PFSK-1 (cell line): ENCODE results near the gene ZSWIM3.

Experiments
- POLR2AphosphoS5 ChIP-seq: IDR thresholded peaks from 2 replicates; pipeline ENCODE4 v1.6.1; 2012; ENCODE audit warnings: low read depth, mild to moderate bottlenecking, control low read depth, low read length, moderate library complexity
- TF ChIP-seq, protein P1 (sequence below), 2 experiments: IDR thresholded peaks; 2 replicates each; pipeline versions ENCODE4 v1.6.1 to v1.8.0; 2011 to 2012; ENCODE audit warnings: low read depth in 2 of 2, low read length in 2 of 2, control low read depth in 1 of 2, inconsistent platforms in 1 of 2, mild to moderate bottlenecking in 1 of 2, moderate library complexity in 1 of 2; ENCODE audit not compliant: insufficient read depth in 1 of 2

DNA sequence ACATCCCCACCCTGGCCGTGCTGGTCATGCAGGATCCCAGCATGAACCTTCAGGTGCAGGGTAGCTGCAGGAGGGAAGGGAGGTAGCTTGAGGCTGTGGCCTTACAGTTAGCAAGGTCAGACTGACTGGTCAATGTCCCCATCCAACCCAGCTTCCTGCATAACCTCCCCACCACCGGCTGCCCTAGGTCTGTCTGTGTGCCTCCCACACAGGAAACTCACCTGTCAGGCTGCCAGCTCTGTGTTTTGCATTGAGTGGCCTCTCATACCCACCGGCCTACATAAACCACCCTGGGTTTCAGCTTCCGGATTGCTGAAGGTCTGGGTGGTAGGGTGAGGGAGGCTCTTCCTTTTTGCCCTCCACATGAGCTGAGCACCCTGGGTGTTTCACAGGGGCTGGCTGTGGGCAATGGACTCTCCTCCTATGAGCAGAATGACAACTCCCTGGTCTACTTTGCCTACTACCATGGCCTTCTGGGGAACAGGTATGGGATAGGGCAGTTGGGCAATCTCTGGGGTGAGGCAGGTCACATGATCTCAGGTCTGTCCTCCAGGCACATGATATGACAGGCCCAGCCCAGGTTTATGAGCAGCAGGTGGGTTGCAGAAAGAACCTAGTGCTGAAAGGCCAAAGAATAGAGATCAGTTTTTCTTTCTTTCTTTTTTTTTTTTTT is 35.5 kb downstream of the ZSWIM3 start:
- TF ChIP-seq, protein P1, sequence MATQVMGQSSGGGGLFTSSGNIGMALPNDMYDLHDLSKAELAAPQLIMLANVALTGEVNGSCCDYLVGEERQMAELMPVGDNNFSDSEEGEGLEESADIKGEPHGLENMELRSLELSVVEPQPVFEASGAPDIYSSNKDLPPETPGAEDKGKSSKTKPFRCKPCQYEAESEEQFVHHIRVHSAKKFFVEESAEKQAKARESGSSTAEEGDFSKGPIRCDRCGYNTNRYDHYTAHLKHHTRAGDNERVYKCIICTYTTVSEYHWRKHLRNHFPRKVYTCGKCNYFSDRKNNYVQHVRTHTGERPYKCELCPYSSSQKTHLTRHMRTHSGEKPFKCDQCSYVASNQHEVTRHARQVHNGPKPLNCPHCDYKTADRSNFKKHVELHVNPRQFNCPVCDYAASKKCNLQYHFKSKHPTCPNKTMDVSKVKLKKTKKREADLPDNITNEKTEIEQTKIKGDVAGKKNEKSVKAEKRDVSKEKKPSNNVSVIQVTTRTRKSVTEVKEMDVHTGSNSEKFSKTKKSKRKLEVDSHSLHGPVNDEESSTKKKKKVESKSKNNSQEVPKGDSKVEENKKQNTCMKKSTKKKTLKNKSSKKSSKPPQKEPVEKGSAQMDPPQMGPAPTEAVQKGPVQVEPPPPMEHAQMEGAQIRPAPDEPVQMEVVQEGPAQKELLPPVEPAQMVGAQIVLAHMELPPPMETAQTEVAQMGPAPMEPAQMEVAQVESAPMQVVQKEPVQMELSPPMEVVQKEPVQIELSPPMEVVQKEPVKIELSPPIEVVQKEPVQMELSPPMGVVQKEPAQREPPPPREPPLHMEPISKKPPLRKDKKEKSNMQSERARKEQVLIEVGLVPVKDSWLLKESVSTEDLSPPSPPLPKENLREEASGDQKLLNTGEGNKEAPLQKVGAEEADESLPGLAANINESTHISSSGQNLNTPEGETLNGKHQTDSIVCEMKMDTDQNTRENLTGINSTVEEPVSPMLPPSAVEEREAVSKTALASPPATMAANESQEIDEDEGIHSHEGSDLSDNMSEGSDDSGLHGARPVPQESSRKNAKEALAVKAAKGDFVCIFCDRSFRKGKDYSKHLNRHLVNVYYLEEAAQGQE (IDR thresholded peaks at IDR 0.05; ENCODE audit: insufficient read depth in 1 of 2, low read depth in 2 of 2, low read length in 2 of 2): no peak
- no peak for TF ChIP-seq POLR2AphosphoS5
